Sigmoid colon (tissue), 7 donors: ENCODE data around the gene RAD21L1. TPM values are rescaled to one million over a fixed set of nuclear protein-coding genes. Genes with fewer than 3 reads are reported as not detected.
A peak's percentile ranks its signal among the peaks of the same experiment; 100 is the strongest.

Source experiments
- DNase-seq: peaks from one replicate; pipeline ENCODE4 v3.0.0-alpha.2; 2019
- H3K27ac ChIP-seq, 4 donors: fragments of 200-600 bp; sonication (generic); one replicate each; pipeline ENCODE4 v1.5.1; 2016 to 2019; ENCODE audit warnings: mild to moderate bottlenecking in 1 of 4
- H3K27me3 ChIP-seq, 3 donors: fragments of 200-600 bp; sonication (generic); one replicate each; pipeline ENCODE4 v1.5.1; 2019; ENCODE audit warnings: mild to moderate bottlenecking in 1 of 3
- H3K36me3 ChIP-seq, 4 donors: fragments of 200-600 bp; sonication (generic); one replicate each; pipeline ENCODE4 v1.5.1; 2016 to 2019
- H3K4me1 ChIP-seq, 4 donors: fragments of 200-600 bp; sonication (generic); one replicate each; pipeline ENCODE4 v1.5.1; 2017 to 2019
- H3K4me3 ChIP-seq, 4 donors: fragments of 200-600 bp; sonication (generic); one replicate each; pipeline ENCODE4 v1.5.1; 2017 to 2019; ENCODE audit warnings: mild to moderate bottlenecking in 2 of 4, moderate library complexity in 1 of 4
- H3K9me3 ChIP-seq, 4 donors: fragments of 200-600 bp in 3 of 4; sonication (generic) in 3 of 4; one replicate each; pipeline versions ENCODE4 v1.5.1 to v1.6.1; 2013 to 2019
- CTCF ChIP-seq, 4 experiments: fragments of 450-650 bp in 3 of 4; fragments of 200-600 bp in 1 of 4; IDR thresholded peaks; one replicate each; pipeline ENCODE4 v1.5.1; 2016 to 2019; ENCODE audit warnings: antibody characterized with exemption in 4 of 4, mild to moderate bottlenecking in 3 of 4, moderate library complexity in 2 of 4
- EP300 ChIP-seq, 4 donors: sonication (generic); formaldehyde crosslinking; IDR thresholded peaks; one replicate each; pipeline ENCODE4 v1.6.1; 2017; ENCODE audit warnings: antibody characterized with exemption in 4 of 4
- POLR2A ChIP-seq, 2 donors: fragments of 450-650 bp; IDR thresholded peaks; one replicate each; pipeline ENCODE4 v1.6.1; 2016; ENCODE audit warnings: antibody characterized with exemption in 2 of 2, mild to moderate bottlenecking in 2 of 2, moderate library complexity in 2 of 2
- POLR2AphosphoS5 ChIP-seq, 4 donors: sonication (generic); formaldehyde crosslinking; IDR thresholded peaks; one replicate each; pipeline ENCODE4 v1.6.1; 2017; ENCODE audit warnings: antibody characterized with exemption in 4 of 4
- whole genome bisulfite sequencing, 2 donors: extraction: QIAGEN DNeasy Blood & Tissue Kit; methylation state at CpG; one replicate each; pipeline ENCODE4 v1.1.7; 2013; 5-methylcytosine and 5-hydroxymethylcytosine counted together
- intact Hi-C: fragments of 100-400 bp; cut with DNase I; formaldehyde crosslinking; loops from one replicate; pipeline ENCODE4 v1.15.1; 2023
- polyA plus RNA-seq, 3 donors: library from polyadenylated mRNA; stranded (reverse); fragments of 200-250 nt; gene quantifications; one replicate each; pipeline ENCODE4 v1.2.3, GENCODE V29; 2013
- total RNA-seq, 4 donors: library from RNA; depleted of rRNA; stranded (reverse); fragments of >200 nt; gene quantifications; one replicate each; pipeline ENCODE4 v1.1.0, GENCODE V29; 2016
- donor health status: healthy with polysubstance abuse.
- donor health status: Bipolar disorder and iron deficiency.
- donor health status: healthy.

Gene RAD21L1
- total and polyA plus RNA-seq, 7 donors = not detected

DNA sequence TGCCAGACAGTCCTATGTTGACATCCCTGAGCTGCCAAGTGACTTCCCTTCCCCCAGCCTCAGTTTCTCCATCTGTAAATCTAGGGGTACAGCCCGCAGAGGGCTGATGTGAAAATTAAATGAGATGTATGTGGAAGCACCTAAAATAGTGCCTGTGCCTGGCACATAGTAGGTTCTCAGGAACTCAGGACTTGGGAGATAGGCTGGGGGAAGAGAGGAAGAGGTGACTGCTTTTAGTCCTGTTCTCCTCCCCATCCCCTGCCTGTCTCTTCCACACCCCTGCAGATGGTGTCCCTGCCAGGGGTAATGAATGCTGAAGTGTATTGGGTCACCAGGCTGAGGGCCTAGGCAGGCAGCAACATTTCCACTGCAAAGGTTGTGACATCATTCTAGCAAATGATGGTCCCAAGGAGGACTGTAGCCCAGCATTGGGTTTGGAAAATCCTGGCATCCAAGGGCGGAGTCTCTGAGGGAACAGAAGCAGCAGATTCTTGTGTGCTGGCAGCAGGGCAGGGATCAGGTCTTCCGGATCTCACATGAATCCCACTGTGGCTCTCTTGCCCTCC, 42.0 kb downstream of the RAD21L1 start:
- TF ChIP-seq CTCF (IDR thresholded peaks at IDR 0.05) = no peak
- TF ChIP-seq POLR2A (IDR thresholded peaks at IDR 0.05) = no peak
- no peak for TF ChIP-seq POLR2AphosphoS5 (IDR thresholded peaks at IDR 0.05)
- TF ChIP-seq EP300 (IDR thresholded peaks at IDR 0.05) = no peak
- whole genome bisulfite sequencing, 2 donors = 95 to 97% methylated on average over 3 of the region's 3 CpGs
- Histone ChIP-seq H3K4me1 (peaks cover 0 to 22% (median 17%) of the 10 kb centered on the region in 4 donors), H3K27me3 (no peaks in the 10 kb centered on the region), H3K4me3 (no peak overlapping the region), H3K9me3 (no peaks in the 10 kb centered on the region), H3K27ac (no peak overlapping the region), H3K36me3 (peaks cover 0 to 5% (median 0%) of the 10 kb centered on the region in 4 donors)
- peak; percentile 32 for DNase-seq
- intact Hi-C loops = loop anchor here (2.0 to 5.0 kb wide), 4 partner anchors 41 to 624 kb away; partner anchors contain the start of gene RAD21L1

GRCh38 chr20:1269235-1269634, 43.4 kb downstream of the RAD21L1 start:
- DNase-seq = no peak
- 88 to 95% methylated on average over 8 of the region's 8 CpGs for WGBS, 2 donors
- Histone ChIP-seq H3K4me3 (no peak overlapping the region), H3K9me3 (no peaks in the 10 kb centered on the region), H3K27ac (no peak overlapping the region), H3K4me1 (peaks cover 0 to 22% (median 17%) of the 10 kb centered on the region in 4 donors), H3K27me3 (no peaks in the 10 kb centered on the region), H3K36me3 (peaks cover 0 to 5% (median 0%) of the 10 kb centered on the region in 4 donors)
- intact Hi-C loops = loop anchor here (5.0 kb wide), 2 partner anchors 147 to 623 kb away; no protein-coding TSS in a partner anchor
- TF ChIP-seq POLR2A (IDR thresholded peaks at IDR 0.05) = no peak
- TF ChIP-seq CTCF (IDR thresholded peaks at IDR 0.05) = no peak
- TF ChIP-seq POLR2AphosphoS5 (IDR thresholded peaks at IDR 0.05) = no peak
- no peak for TF ChIP-seq EP300 (IDR thresholded peaks at IDR 0.05)

GRCh38 chr20:1269850-1270249, 44.0 kb downstream of the RAD21L1 start:
- WGBS, 2 donors = 95 to 98% methylated on average over 3 of the region's 3 CpGs
- no peaks in the 10 kb centered on the region for H3K9me3 ChIP-seq

DNA sequence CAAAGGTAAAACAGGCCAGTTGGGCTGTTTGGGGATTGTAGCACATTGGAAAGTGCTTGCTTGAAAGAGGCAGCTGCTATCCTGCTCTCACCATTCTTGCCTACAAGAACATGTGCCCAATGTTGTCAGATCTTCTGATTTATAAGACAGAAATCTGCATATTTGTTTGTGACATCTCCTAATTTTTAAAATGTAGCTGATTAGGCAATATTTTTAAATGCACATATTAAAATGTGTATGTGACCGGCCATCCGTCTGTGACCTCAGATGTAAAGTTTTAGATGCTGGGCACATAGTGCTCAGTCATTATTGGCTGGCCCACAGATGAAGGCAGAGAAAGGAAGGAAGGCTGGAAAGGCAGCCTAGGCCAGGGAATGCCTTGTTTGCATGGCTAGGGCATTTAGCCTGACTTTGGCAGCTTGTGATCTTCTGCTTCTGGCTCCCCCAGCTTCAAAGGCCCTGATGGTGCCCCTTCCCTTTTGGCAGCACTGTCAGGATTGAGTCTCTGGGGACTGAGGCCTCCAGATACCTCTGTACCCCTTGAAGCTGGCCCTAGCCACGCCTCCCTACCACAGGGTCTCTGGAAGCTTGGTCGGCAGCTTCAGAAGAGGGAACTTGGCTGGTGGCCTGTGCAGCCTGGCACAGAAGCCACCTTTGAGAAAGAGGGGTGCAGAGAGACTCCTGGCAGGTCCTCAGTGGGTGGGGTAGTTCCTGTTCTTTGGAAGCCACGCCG, 46.7 kb downstream of the RAD21L1 start:
- DNase-seq = peak; percentile 57
- no peaks in the 10 kb centered on the region for H3K9me3 ChIP-seq
- intact Hi-C loops = no loop called here
- no peak overlapping the region for H3K4me3 ChIP-seq
- H3K36me3 ChIP-seq = peaks cover 0 to 5% (median 0%) of the 10 kb centered on the region in 4 donors
- H3K27me3 ChIP-seq = no peaks in the 10 kb centered on the region
- peaks cover 0 to 5% (median under 1%) of the 10 kb centered on the region in 4 donors for H3K4me1 ChIP-seq
- WGBS, 2 donors = 65 to 75% methylated on average over 6 of the region's 6 CpGs
- no peak for TF ChIP-seq POLR2A (IDR thresholded peaks at IDR 0.05)
- TF ChIP-seq CTCF (IDR thresholded peaks at IDR 0.05) = no peak
- TF ChIP-seq EP300 (IDR thresholded peaks at IDR 0.05) = no peak
- TF ChIP-seq POLR2AphosphoS5 (IDR thresholded peaks at IDR 0.05) = no peak
- no peak overlapping the region for H3K27ac ChIP-seq

More at GRCh38 chr20:1269850-1270249, 44.0 kb downstream of the RAD21L1 start:
- DNase-seq = no peak
- Histone ChIP-seq H3K4me3 (no peak overlapping the region), H3K36me3 (peaks cover 0 to 5% (median 0%) of the 10 kb centered on the region in 4 donors), H3K27me3 (no peaks in the 10 kb centered on the region), H3K27ac (no peak overlapping the region), H3K4me1 (peaks cover 0 to 22% (median 17%) of the 10 kb centered on the region in 4 donors)
- intact Hi-C loops = loop anchor here (5.0 kb wide), 2 partner anchors 148 to 622 kb away; no protein-coding TSS in a partner anchor
- no peak for TF ChIP-seq CTCF (IDR thresholded peaks at IDR 0.05)
- no peak for TF ChIP-seq POLR2AphosphoS5 (IDR thresholded peaks at IDR 0.05)
- no peak for TF ChIP-seq POLR2A (IDR thresholded peaks at IDR 0.05)
- TF ChIP-seq EP300 (IDR thresholded peaks at IDR 0.05) = no peak
